HCT116 (cell line): ENCODE data around the gene MIEF1. TPM values are rescaled to one million over a fixed set of nuclear protein-coding genes. Genes with fewer than 3 reads are reported as not detected.

ENCODE experiments used
- ATAC-seq: fragments of 200-7000 bp; cut with Tn5 transposase; 2 replicates; pipeline ENCODE4 v1.9.1; 2020; ENCODE audit warnings: mild to moderate bottlenecking, moderate library complexity
- BruUV-seq: library from RNA; stranded (reverse); fragments of 400-500 nt; replicated peaks from 2 replicates; lab custom pipeline; 2021; lab: Mats Ljungman, UMichigan
- CTCF ChIA-PET: fragments of 300-600 bp; sonication (Branson Sonifier 250); formaldehyde crosslinking; loops from one replicate; lab custom pipeline; 2021; ENCODE audit warnings: antibody characterized with exemption; lab: Charles Lee
- POLR2A ChIA-PET: fragments of 300-600, 350-600 bp; sonication (Branson Sonifier 250); formaldehyde crosslinking; loops from one replicate; lab custom pipeline; 2021; ENCODE audit warnings: antibody characterized with exemption; lab: Charles Lee
- RAD21 ChIA-PET, 2 experiments: fragments of 300-600 bp; sonication (Branson Sonifier 250); formaldehyde crosslinking; loops; one replicate each; lab custom pipeline; 2023; ENCODE audit warnings: low total read pairs in 2 of 2; ENCODE audit not compliant: uncharacterized antibody in 2 of 2, unreplicated experiment in 2 of 2, low non-redundant PET in 1 of 2; lab: Charles Lee
- DNase-seq: peaks from one replicate; pipeline ENCODE4 v3.0.0-alpha.2; 2010; ENCODE audit warnings: low read depth, low spot score
- H2AFZ ChIP-seq: fragments of 200-600 bp; shearing (Covaris generic), sonication (generic); 2 replicates; pipeline ENCODE4 v1.6.1; 2017; ENCODE audit warnings: low read depth, mixed run types, mixed read lengths, antibody characterized with exemption, low read length; ENCODE audit not compliant: poor library complexity, severe bottlenecking
- H3K27ac ChIP-seq: 2 replicates; pipeline ENCODE4 v1.5.1; 2012; ENCODE audit warnings: low read depth, low read length
- H3K27me3 ChIP-seq: fragments of 200-600 bp; sonication (generic); 2 replicates; pipeline ENCODE4 v1.6.1; 2016; ENCODE audit warnings: mixed run types, low read length, mixed read lengths; ENCODE audit not compliant: insufficient read depth
- H3K36me3 ChIP-seq, 2 experiments: fragments of 200-500 bp in 1 of 2; fragments of 200-600 bp in 1 of 2; sonication (Bioruptor generic) in 1 of 2; sonication (generic) in 1 of 2; 2 replicates each; pipeline versions ENCODE4 v1.5.1 to v1.6.1; 2014 to 2016; ENCODE audit warnings: low read length in 2 of 2, inconsistent platforms in 1 of 2, mixed read lengths in 1 of 2, mixed run types in 1 of 2; ENCODE audit not compliant: insufficient read depth in 2 of 2, control insufficient read depth in 1 of 2
- H3K4me1 ChIP-seq, 2 experiments: fragments of 200-600 bp in 1 of 2; sonication (generic) in 1 of 2; 2 replicates each; pipeline versions ENCODE4 v1.5.1 to v1.6.1; 2012 to 2017; ENCODE audit warnings: low read length in 2 of 2, inconsistent platforms in 1 of 2, mild to moderate bottlenecking in 1 of 2, mixed read lengths in 1 of 2, mixed run types in 1 of 2, moderate library complexity in 1 of 2; ENCODE audit not compliant: insufficient read depth in 2 of 2, control insufficient read depth in 1 of 2
- H3K4me2 ChIP-seq: fragments of 200-600 bp; sonication (generic); 2 replicates; pipeline ENCODE4 v1.6.1; 2017; ENCODE audit warnings: mixed run types, low read length, mixed read lengths
- H3K4me3 ChIP-seq, 2 experiments: fragments of 200-600 bp in 1 of 2; sonication (generic) in 1 of 2; replicated peaks in 1 of 2; 2 replicates each; pipeline ENCODE4 v1.5.1; 2011 to 2016; ENCODE audit warnings: low read length in 2 of 2, control low read depth in 1 of 2, low read depth in 1 of 2, mild to moderate bottlenecking in 1 of 2, mixed read lengths in 1 of 2, mixed run types in 1 of 2
- H3K79me2 ChIP-seq: fragments of 200-600 bp; sonication (generic); 2 replicates; pipeline ENCODE4 v1.6.1; 2017; ENCODE audit warnings: mild to moderate bottlenecking, mixed run types, low read length, moderate library complexity, mixed read lengths; ENCODE audit not compliant: insufficient read depth
- H3K9ac ChIP-seq: fragments of 200-600 bp; sonication (generic); 2 replicates; pipeline ENCODE4 v1.6.1; 2016; ENCODE audit warnings: low read length, mixed read lengths
- H3K9me2 ChIP-seq: fragments of 200-600 bp; sonication (generic), shearing (Covaris generic); 2 replicates; pipeline ENCODE4 v1.6.1; 2017; ENCODE audit warnings: mixed run types, mild to moderate bottlenecking, moderate library complexity; ENCODE audit not compliant: insufficient read depth
- H3K9me3 ChIP-seq, 2 experiments: fragments of 200-500 bp in 1 of 2; fragments of 200-600 bp in 1 of 2; sonication (Bioruptor generic) in 1 of 2; sonication (generic) in 1 of 2; 2 replicates each; pipeline ENCODE4 v1.6.1; 2014 to 2017; ENCODE audit warnings: low read length in 2 of 2, mixed read lengths in 2 of 2, inconsistent platforms in 1 of 2, low read depth in 1 of 2, mild to moderate bottlenecking in 1 of 2, mixed run types in 1 of 2, moderate library complexity in 1 of 2; ENCODE audit not compliant: control insufficient read depth in 1 of 2, insufficient read depth in 1 of 2
- H4K20me1 ChIP-seq: fragments of 200-600 bp; sonication (generic), shearing (Covaris generic); 2 replicates; pipeline ENCODE4 v1.6.1; 2017; ENCODE audit warnings: mixed run types, mild to moderate bottlenecking, moderate library complexity; ENCODE audit not compliant: insufficient read depth
- CBX3 ChIP-seq: IDR thresholded peaks from 2 replicates; pipeline ENCODE4 v1.6.1; 2012; ENCODE audit warnings: low read depth
- CEBPB ChIP-seq: IDR thresholded peaks from 2 replicates; pipeline ENCODE4 v1.6.1; 2012; ENCODE audit warnings: low read depth
- CTCF ChIP-seq, 3 experiments: fragments of 200-600 bp in 1 of 3; sonication (generic) in 1 of 3; IDR thresholded peaks in 2 of 3; conservative IDR thresholded peaks in 1 of 3; 2 replicates each; pipeline ENCODE4 v1.5.1; 2012 to 2017; ENCODE audit warnings: low read depth in 2 of 3, low read length in 2 of 3, antibody characterized with exemption in 1 of 3, borderline replicate concordance in 1 of 3, control low read depth in 1 of 3, mild to moderate bottlenecking in 1 of 3, mixed read lengths in 1 of 3, mixed run types in 1 of 3, moderate library complexity in 1 of 3; ENCODE audit not compliant: insufficient read depth in 1 of 3
- EGR1 ChIP-seq: IDR thresholded peaks from 2 replicates; pipeline ENCODE4 v1.6.1; 2012; ENCODE audit warnings: low read depth
- ELF1 ChIP-seq: IDR thresholded peaks from 2 replicates; pipeline ENCODE4 v1.6.1; 2012; ENCODE audit warnings: low read depth, borderline replicate concordance
- EZH2 ChIP-seq: fragments of 200-600 bp; sonication (generic); IDR thresholded peaks from 2 replicates; pipeline ENCODE4 v1.6.1; 2017; ENCODE audit warnings: antibody characterized with exemption, mixed run types
- FOSL1 ChIP-seq: IDR thresholded peaks from 2 replicates; pipeline ENCODE4 v1.6.1; 2012; ENCODE audit warnings: low read depth
- JUND ChIP-seq: IDR thresholded peaks from 2 replicates; pipeline ENCODE4 v1.6.1; 2012
- POLR2A ChIP-seq: IDR thresholded peaks from 2 replicates; pipeline ENCODE4 v1.7.0; 2011; ENCODE audit warnings: borderline replicate concordance; ENCODE audit not compliant: insufficient read depth, insufficient read length; ENCODE audit errors: extremely low read depth
- POLR2AphosphoS5 ChIP-seq: IDR thresholded peaks from 2 replicates; pipeline ENCODE4 v1.6.1; 2011; ENCODE audit warnings: mild to moderate bottlenecking, low read depth, low read length, moderate library complexity
- RAD21 ChIP-seq: IDR thresholded peaks from 2 replicates; pipeline ENCODE4 v1.6.1; 2012; ENCODE audit warnings: low read depth, mild to moderate bottlenecking
- REST ChIP-seq: IDR thresholded peaks from 2 replicates; pipeline ENCODE4 v1.6.1; 2012; ENCODE audit warnings: low read depth
- SRF ChIP-seq: IDR thresholded peaks from 2 replicates; pipeline ENCODE4 v1.6.1; 2012; ENCODE audit warnings: low read depth
- TCF7L2 ChIP-seq: IDR thresholded peaks from 2 replicates; pipeline ENCODE4 v1.7.0; 2011; ENCODE audit warnings: borderline replicate concordance, inconsistent platforms; ENCODE audit not compliant: insufficient read depth, insufficient read length; ENCODE audit errors: extremely low read depth
- ZFX ChIP-seq: fragments of 450-650 bp; IDR thresholded peaks from 2 replicates; pipeline ENCODE4 v1.6.1; 2017
- intact Hi-C: fragments of 100-400 bp; cut with micrococcal nuclease; formaldehyde crosslinking; loops from 2 replicates; pipeline ENCODE4 v1.10.0; 2022
- total RNA-seq: library from RNA; stranded (reverse); gene quantifications from one replicate; pipeline ENCODE4 v1.2.1, GENCODE V29; 2021; ENCODE audit not compliant: unreplicated experiment

The MIEF1 gene
- total RNA-seq, 1 experiment from 2014 or later, result 42.8 TPM

- BruUV-seq, result no TSS peak
- H2AFZ ChIP-seq, result no peak overlapping the region
- H3K9me3 ChIP-seq, result no peaks in the 10 kb centered on the region
- ChIA-PET CTCF (interaction anchor here (1.3 to 9.0 kb wide), 2 partner anchors 32 to 680 kb away, joined by 3 to 86 read pairs; partner anchors contain the start of gene TNRC6B), POLR2A (interaction anchor here (1.8 to 1.9 kb wide), 2 partner anchors 22 to 25 kb away, joined by 5 to 21 read pairs; partner anchors contain the start of gene ATF4), RAD21 (no interaction called here)
- H3K4me3 ChIP-seq, result no peak overlapping the region
- TF ChIP-seq REST, result no peak
- TF ChIP-seq POLR2A, result no peak
- no peak for TF ChIP-seq CTCF (IDR thresholded peaks at IDR 0.05 in 2 of 3, conservative IDR thresholded peaks at IDR 0.05 in 1 of 3; ENCODE audit: borderline replicate concordance in 1 of 3, insufficient read depth in 1 of 3, low read depth in 2 of 3, low read length in 2 of 3)
- no peak for TF ChIP-seq SRF
- no peak for TF ChIP-seq FOSL1
- TF ChIP-seq ZFX, result no peak
- no peak for TF ChIP-seq ELF1
- TF ChIP-seq EZH2, result no peak
- TF ChIP-seq CBX3, result no peak
- TF ChIP-seq JUND, result no peak
- no peak for TF ChIP-seq EGR1
- TF ChIP-seq CEBPB, result no peak
- TF ChIP-seq POLR2AphosphoS5, result no peak
- no peak for TF ChIP-seq RAD21
- no peak for TF ChIP-seq TCF7L2
- H3K27ac ChIP-seq, result no peak overlapping the region
- DNase-seq (no peak), ATAC-seq (no peak)
- no peaks in the 10 kb centered on the region for H4K20me1 ChIP-seq
- H3K4me2 ChIP-seq, result no peak overlapping the region
- H3K9ac ChIP-seq, result no peak overlapping the region
- peaks cover 3% of the 10 kb centered on the region for H3K79me2 ChIP-seq
- no peaks in the 10 kb centered on the region for H3K27me3 ChIP-seq
- no peaks in the 10 kb centered on the region for H3K36me3 ChIP-seq
- intact Hi-C loops, result no loop called here
- H3K4me1 ChIP-seq, result peaks cover 17 to 49% of the 10 kb centered on the region in 2 experiments
- no peaks in the 10 kb centered on the region for H3K9me2 ChIP-seq
These were observed 4.7 kb upstream of the MIEF1 start for GRCh38 chr22:39497429-39497828.
